ENCODE data around the gene DTX2.
"Not testable (repeated sequence)": the region's sequence is repeated elsewhere in the genome, so short reads cannot be mapped to it uniquely, and the experiment has no call there.

Gene DTX2

GRCh38 chr7:76461464-76462101 is at the start of gene DTX2:
TSS of gene DTX2 (plus strand) at chr7:76461709. CDS start at chr7:76480510, 18,801 bp downstream.
- DNase-seq = not testable (repeated sequence)

GRCh38 chr7:76412249-76412648 is 49.3 kb upstream of the DTX2 start:
- DNase-seq = no peak

- not testable (repeated sequence) for DNase-seq
These were observed 43.7 kb upstream of the DTX2 start for GRCh38 chr7:76417654-76418310.

- DNase-seq = not testable (repeated sequence)
These were observed 40.4 kb upstream of the DTX2 start for GRCh38 chr7:76421097-76421496.

GRCh38 chr7:76423666-76424412 is 37.7 kb upstream of the DTX2 start:
- no peak for DNase-seq

- DNase-seq = peak; percentile 86
These were observed 36.9 kb upstream of the DTX2 start, which contains the start of gene ZP3 for GRCh38 chr7:76424413-76425111. TSS of gene ZP3 (plus strand) at chr7:76424950. CDS start at chr7:76424965, 15 bp downstream.

GRCh38 chr7:76425156-76425555 is 36.4 kb upstream of the DTX2 start:
- no peak for DNase-seq

- DNase-seq = not testable (repeated sequence)
These were observed 36.0 kb upstream of the DTX2 start for GRCh38 chr7:76425558-76425957.

GRCh38 chr7:76426246-76426645 is 35.3 kb upstream of the DTX2 start:
- no peak for DNase-seq

- DNase-seq = no peak
These were observed 33.9 kb upstream of the DTX2 start for GRCh38 chr7:76427635-76428034.

- DNase-seq = no peak
These were observed 33.2 kb upstream of the DTX2 start for GRCh38 chr7:76428149-76428823.

- no peak for DNase-seq
These were observed 32.4 kb upstream of the DTX2 start for GRCh38 chr7:76428868-76429805.

- no peak for DNase-seq
These were observed 31.3 kb upstream of the DTX2 start for GRCh38 chr7:76430211-76430610.

GRCh38 chr7:76430836-76431235 is 30.7 kb upstream of the DTX2 start:
- no peak for DNase-seq

- peak; percentile 84 for DNase-seq
These were observed 23.6 kb upstream of the DTX2 start for GRCh38 chr7:76437873-76438272.

GRCh38 chr7:76439120-76439888 is 22.2 kb upstream of the DTX2 start:
- DNase-seq = not testable (repeated sequence)

GRCh38 chr7:76440404-76440803 is 21.1 kb upstream of the DTX2 start:
- DNase-seq = not testable (repeated sequence)

- not testable (repeated sequence) for DNase-seq
These were observed 19.7 kb upstream of the DTX2 start for GRCh38 chr7:76441792-76442191.

- not testable (repeated sequence) for DNase-seq
These were observed 18.7 kb upstream of the DTX2 start for GRCh38 chr7:76442664-76443446.

GRCh38 chr7:76443846-76444245 is 17.7 kb upstream of the DTX2 start:
- DNase-seq = peak; percentile 35

Data from NCI-H2171 treated with DMSO at 0.1 percent for 48 hours (cell line).